BLaER1 (cell line): Measurements from ENCODE around the gene CCNE1.

ENCODE experiments used
- H3K27ac ChIP-seq: shearing (Covaris generic); formaldehyde crosslinking; 2 replicates; pipeline ENCODE4 v1.8.1; 2022
- H3K27me3 ChIP-seq: shearing (Covaris generic); formaldehyde crosslinking; 2 replicates; pipeline ENCODE4 v1.8.1; 2022
- H3K36me3 ChIP-seq: shearing (Covaris generic); formaldehyde crosslinking; 2 replicates; pipeline ENCODE4 v1.8.1; 2022
- H3K4me1 ChIP-seq: shearing (Covaris generic); formaldehyde crosslinking; 2 replicates; pipeline ENCODE4 v1.8.1; 2022
- H3K4me2 ChIP-seq: shearing (Covaris generic); formaldehyde crosslinking; 2 replicates; pipeline ENCODE4 v1.8.1; 2022
- H3K4me3 ChIP-seq: shearing (Covaris generic); formaldehyde crosslinking; 2 replicates; pipeline ENCODE4 v1.8.1; 2022
- H3K9ac ChIP-seq: shearing (Covaris generic); formaldehyde crosslinking; 2 replicates; pipeline ENCODE4 v1.8.1; 2022
- H3K9me3 ChIP-seq: shearing (Covaris generic); formaldehyde crosslinking; 2 replicates; pipeline ENCODE4 v1.8.1; 2022
- H4K20me1 ChIP-seq: shearing (Covaris generic); formaldehyde crosslinking; 2 replicates; pipeline ENCODE4 v1.8.1; 2022
- Cebpa-rat ChIP-seq: shearing (Covaris generic); IDR thresholded peaks from 2 replicates; pipeline ENCODE4 v1.8.1; 2022

The CCNE1 gene

GRCh38 chr19:29811125-29812079 is at the start of gene CCNE1:
TSS of gene CCNE1 (plus strand) at chr19:29811991. CDS start at chr19:29812556, 565 bp downstream.
- Histone ChIP-seq H3K4me3 (peak within 1 kb of the TSS; percentile 79), H3K27ac (peak within 1 kb of the TSS; percentile 88), H4K20me1 (no peaks in the 10 kb centered on the region), H3K4me2 (peak within 1 kb of the TSS; percentile 91), H3K4me1 (peaks cover 38% of the 10 kb centered on the region), H3K9me3 (no peaks in the 10 kb centered on the region), H3K9ac (peak within 1 kb of the TSS; percentile 85), H3K27me3 (no peaks in the 10 kb centered on the region), H3K36me3 (0 out of 2 replicates have a peak, but pooled peaks cover 4% of the 10 kb centered on the region)
- no peak for TF ChIP-seq Cebpa-rat

GRCh38 chr19:29763196-29763595 is 48.6 kb upstream of the CCNE1 start:
- no peaks in the 10 kb centered on the region for H3K27me3 ChIP-seq
- H3K36me3 ChIP-seq = no peaks in the 10 kb centered on the region
- no peaks in the 10 kb centered on the region for H4K20me1 ChIP-seq
- no peak overlapping the region for H3K4me2 ChIP-seq
- H3K9ac ChIP-seq = no peak overlapping the region
- H3K4me1 ChIP-seq = peaks cover 15% of the 10 kb centered on the region
- no peak for TF ChIP-seq Cebpa-rat
- H3K9me3 ChIP-seq = no peaks in the 10 kb centered on the region
- H3K4me3 ChIP-seq = no peak overlapping the region
- no peak overlapping the region for H3K27ac ChIP-seq

DNA sequence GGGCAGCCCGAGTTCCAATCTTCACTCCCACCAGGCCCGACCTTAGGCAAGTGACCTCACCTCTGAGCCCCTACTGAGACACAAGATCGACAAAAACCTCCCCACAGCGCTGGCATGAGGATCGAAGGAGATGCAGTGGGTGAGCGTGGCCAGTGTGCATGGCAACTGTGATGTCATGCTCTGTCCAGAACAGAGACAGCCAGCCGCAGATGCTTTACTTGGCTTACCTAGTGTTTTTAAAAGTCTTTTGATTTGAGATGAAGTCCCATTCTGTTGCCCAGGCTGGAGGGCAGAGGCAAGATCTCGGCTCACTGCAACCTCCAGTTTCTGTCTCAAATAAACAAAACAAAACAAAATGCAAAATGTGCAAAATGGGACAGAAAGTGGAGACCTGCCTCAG is 47.4 kb upstream of the CCNE1 start:
- no peak overlapping the region for H3K4me2 ChIP-seq
- no peak for TF ChIP-seq Cebpa-rat

GRCh38 chr19:29766100-29766499 is 45.7 kb upstream of the CCNE1 start:
- Histone ChIP-seq H3K36me3 (no peaks in the 10 kb centered on the region), H3K9me3 (no peaks in the 10 kb centered on the region), H3K27ac (no peak overlapping the region), H3K4me1 (peaks cover 9% of the 10 kb centered on the region), H3K4me2 (no peak overlapping the region), H3K27me3 (no peaks in the 10 kb centered on the region), H3K9ac (no peak overlapping the region), H4K20me1 (no peaks in the 10 kb centered on the region), H3K4me3 (no peak overlapping the region)
- TF ChIP-seq Cebpa-rat = no peak

More for the DNA sequence above, 47.4 kb upstream of the CCNE1 start:
- Histone ChIP-seq H3K9me3 (no peaks in the 10 kb centered on the region), H3K27ac (no peak overlapping the region), H4K20me1 (no peaks in the 10 kb centered on the region), H3K36me3 (no peaks in the 10 kb centered on the region), H3K27me3 (no peaks in the 10 kb centered on the region), H3K4me3 (no peak overlapping the region), H3K9ac (no peak overlapping the region), H3K4me1 (peaks cover 15% of the 10 kb centered on the region)

GRCh38 chr19:29767039-29767735 is 44.6 kb upstream of the CCNE1 start:
- Histone ChIP-seq H3K4me3 (no peak overlapping the region), H3K4me1 (peaks cover 9% of the 10 kb centered on the region), H3K9ac (no peak overlapping the region), H3K27ac (no peak overlapping the region), H3K36me3 (no peaks in the 10 kb centered on the region), H3K27me3 (no peaks in the 10 kb centered on the region), H3K4me2 (no peak overlapping the region), H4K20me1 (no peaks in the 10 kb centered on the region), H3K9me3 (no peaks in the 10 kb centered on the region)
- no peak for TF ChIP-seq Cebpa-rat

DNA sequence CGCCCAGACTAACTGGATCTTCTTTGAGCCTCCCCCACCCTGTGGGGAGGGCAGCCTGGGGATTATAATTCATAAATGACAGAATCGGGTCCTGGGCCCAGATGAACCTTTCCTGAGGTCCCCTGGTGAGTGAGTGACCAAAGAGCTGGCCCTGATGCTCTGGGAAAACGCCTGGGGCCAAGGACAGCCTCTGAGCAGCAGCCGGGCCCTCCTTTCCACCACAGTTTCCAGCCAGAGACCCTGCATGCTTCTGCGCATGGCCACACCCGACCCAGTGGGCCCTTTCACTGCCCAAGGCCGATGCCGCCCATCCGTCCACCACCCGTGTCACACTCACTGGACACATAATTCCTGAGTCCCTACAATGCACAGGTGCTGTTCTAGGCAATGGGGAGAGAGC is 43.6 kb upstream of the CCNE1 start:
- no peak overlapping the region for H3K4me2 ChIP-seq
- no peaks in the 10 kb centered on the region for H3K27me3 ChIP-seq
- no peak for TF ChIP-seq Cebpa-rat

GRCh38 chr19:29769997-29770396 is 41.8 kb upstream of the CCNE1 start:
- Histone ChIP-seq H3K4me1 (peaks cover 12% of the 10 kb centered on the region; the same call in 1 of the 2 replicates), H3K9ac (no peak overlapping the region), H3K27me3 (no peaks in the 10 kb centered on the region), H3K36me3 (no peaks in the 10 kb centered on the region), H3K9me3 (no peaks in the 10 kb centered on the region), H3K4me3 (no peak overlapping the region), H4K20me1 (no peaks in the 10 kb centered on the region), H3K27ac (no peak overlapping the region), H3K4me2 (no peak overlapping the region)
- TF ChIP-seq Cebpa-rat = no peak

More for the DNA sequence above, 43.6 kb upstream of the CCNE1 start:
- no peak overlapping the region for H3K4me3 ChIP-seq
- H3K27ac ChIP-seq = no peak overlapping the region
- no peak overlapping the region for H3K9ac ChIP-seq
- H3K9me3 ChIP-seq = no peaks in the 10 kb centered on the region
- no peaks in the 10 kb centered on the region for H3K36me3 ChIP-seq
- H3K4me1 ChIP-seq = 0 out of 2 replicates have a peak, but pooled peaks cover 3% of the 10 kb centered on the region
- no peaks in the 10 kb centered on the region for H4K20me1 ChIP-seq

- Histone ChIP-seq H3K4me3 (no peak overlapping the region), H4K20me1 (no peaks in the 10 kb centered on the region), H3K27ac (no peak overlapping the region), H3K36me3 (no peaks in the 10 kb centered on the region), H3K4me2 (no peak overlapping the region), H3K27me3 (no peaks in the 10 kb centered on the region), H3K4me1 (peaks cover 12% of the 10 kb centered on the region; the same call in 1 of the 2 replicates), H3K9ac (no peak overlapping the region), H3K9me3 (no peaks in the 10 kb centered on the region)
- no peak for TF ChIP-seq Cebpa-rat
Measured at GRCh38 chr19:29770648-29771047, 41.1 kb upstream of the CCNE1 start.

DNA sequence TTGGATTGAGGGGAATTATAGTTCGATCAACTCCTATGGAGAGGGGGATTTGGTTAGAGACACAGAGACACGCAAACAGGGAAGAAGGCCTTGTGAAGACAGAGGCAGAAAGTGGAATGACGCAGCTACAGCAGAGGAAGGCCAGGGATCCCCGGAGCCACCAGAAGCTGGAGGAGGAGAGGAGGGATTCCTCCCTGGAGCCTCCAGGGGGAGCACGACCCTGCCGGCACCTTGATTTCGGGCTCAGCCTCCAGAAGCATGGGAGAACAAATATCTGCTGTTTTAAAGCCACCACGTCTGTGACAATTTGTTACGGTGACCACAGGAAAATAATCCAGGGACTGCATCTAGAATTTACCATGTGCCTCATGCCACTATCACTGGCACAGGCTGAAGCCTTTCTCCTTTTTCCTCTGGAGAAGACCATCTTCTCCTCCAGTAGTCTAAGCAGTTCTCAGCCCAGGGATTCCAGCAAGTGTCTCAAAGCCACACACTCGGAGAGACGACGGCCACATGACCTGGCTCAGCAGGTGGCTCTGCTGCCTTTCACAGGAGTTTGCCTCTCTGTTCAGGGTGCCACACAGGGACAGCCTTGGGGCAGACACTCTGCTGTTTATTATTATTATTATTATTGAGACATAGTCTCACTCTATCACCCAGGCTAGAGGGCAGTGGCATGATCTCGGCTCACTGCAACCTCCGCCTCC is 39.9 kb upstream of the CCNE1 start:
- no peak overlapping the region for H3K27ac ChIP-seq
- no peak overlapping the region for H3K9ac ChIP-seq
- H3K36me3 ChIP-seq = no peaks in the 10 kb centered on the region
- H3K4me2 ChIP-seq = no peak overlapping the region
- no peak for TF ChIP-seq Cebpa-rat
- no peaks in the 10 kb centered on the region for H4K20me1 ChIP-seq
- H3K27me3 ChIP-seq = no peaks in the 10 kb centered on the region
- H3K4me3 ChIP-seq = no peak overlapping the region
- H3K4me1 ChIP-seq = peaks cover 12% of the 10 kb centered on the region; the same call in 1 of the 2 replicates
- H3K9me3 ChIP-seq = no peaks in the 10 kb centered on the region
